Right renal cortex interstitium (tissue), 3 donors: ENCODE data around the gene C5orf24. TPM values are rescaled to one million over a fixed set of nuclear protein-coding genes. Genes with fewer than 3 reads are reported as not detected.
"Not testable (repeated sequence)": the region's sequence is repeated elsewhere in the genome, so short reads cannot be mapped to it uniquely, and the experiment has no call there.

Experiments used
- DNase-seq, 3 donors: peaks; one replicate each; pipeline ENCODE4 v3.0.0-alpha.2; 2013; ENCODE audit warnings: low read depth in 3 of 3, low spot score in 2 of 3
- polyA plus RNA-seq, 3 donors: library from polyadenylated mRNA; unstranded; fragments of 120-200 nt; gene quantifications; one replicate each; pipeline ENCODE4 v1.2.1, GENCODE V29; 2013; ENCODE audit not compliant: insufficient read length in 3 of 3

C5orf24 gene
- 100 to 1,000 TPM; 103 to 107 (median 107) TPM for polyA plus RNA-seq

DNA sequence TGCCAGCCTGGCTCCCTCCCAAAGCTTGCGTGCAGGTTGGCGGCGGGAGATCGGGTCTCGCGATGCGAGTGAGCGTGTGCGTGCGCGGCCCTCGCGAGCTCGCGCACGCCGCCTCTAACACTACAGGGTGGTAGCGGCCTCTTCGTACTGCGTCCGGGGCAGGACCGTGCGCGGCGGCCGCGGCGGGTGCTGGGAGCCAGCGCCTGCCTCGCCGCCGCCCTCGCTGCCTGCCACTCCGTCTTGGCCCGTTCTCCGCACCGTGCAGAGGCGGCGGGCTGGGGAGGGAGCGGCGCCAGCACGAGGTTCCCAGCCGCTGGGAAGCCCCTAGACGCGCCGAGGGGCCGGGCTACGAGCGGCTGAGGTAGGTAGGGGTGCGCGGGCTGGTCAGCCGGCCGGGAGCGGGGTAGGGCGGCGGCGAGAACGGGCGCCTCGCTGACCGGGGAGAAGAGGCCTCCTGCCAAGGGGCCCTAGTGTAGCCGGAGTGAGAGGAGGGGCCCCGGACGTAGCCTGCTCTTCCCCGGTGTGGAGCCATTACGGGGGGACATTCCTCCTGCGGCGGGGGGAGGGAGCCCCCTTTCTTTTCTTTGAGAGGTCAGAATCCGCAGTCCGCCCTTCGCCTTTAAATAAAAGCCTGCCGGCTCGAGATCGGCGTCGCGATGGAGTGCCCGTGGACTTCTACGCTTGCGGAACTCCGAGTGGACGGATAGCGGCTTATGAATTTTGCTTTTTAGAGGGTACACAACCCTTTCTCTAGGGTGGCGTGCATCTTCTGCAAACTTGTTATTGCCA lies at the start of gene C5orf24:
TSS of gene C5orf24 (plus strand) at position 117 of the 789 bp plus-strand sequence. CDS start 8,933 bp downstream, outside the sequence.
- peak; percentile 85 to 92 (median 87) for DNase-seq

DNA sequence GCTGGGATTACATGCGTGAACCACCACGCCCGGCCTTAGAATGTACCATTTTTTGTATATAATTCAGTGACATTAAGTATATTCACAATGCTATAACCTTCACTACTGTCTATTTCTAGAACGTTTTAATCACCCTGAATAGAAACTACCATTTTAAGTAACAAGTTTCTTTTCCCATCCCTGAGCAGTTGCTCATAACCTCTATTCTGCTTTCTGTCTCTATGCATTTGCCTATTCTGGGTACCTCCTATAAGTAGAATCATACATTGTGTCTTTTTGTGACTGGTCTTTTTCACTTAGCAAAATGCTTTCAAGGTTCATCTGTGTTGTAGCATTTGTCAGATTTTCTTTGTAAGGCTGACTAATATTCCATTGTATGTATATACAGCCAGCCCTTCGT lies 47.3 kb upstream of the C5orf24 start:
- no peak for DNase-seq

DNA sequence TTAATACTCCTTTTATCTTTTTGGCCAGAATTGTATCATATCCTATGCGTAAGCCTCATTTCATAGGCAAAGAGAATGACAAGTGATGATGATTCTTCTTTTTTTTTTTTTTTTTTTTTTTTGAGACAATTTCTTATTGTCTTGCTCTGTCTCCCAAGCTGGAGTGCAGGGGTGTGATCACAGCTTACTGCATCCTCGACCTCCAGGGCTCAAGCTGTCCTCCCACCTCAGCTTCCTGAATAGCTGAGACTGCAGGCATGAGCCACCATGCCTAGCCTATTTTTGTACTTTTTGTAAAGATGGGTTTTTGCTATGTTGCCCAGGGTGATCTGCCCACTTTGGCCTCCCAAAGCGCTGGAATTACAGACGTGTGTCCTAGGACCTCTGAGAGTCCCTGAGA lies 41.9 kb upstream of the C5orf24 start:
- no peak for DNase-seq

DNA sequence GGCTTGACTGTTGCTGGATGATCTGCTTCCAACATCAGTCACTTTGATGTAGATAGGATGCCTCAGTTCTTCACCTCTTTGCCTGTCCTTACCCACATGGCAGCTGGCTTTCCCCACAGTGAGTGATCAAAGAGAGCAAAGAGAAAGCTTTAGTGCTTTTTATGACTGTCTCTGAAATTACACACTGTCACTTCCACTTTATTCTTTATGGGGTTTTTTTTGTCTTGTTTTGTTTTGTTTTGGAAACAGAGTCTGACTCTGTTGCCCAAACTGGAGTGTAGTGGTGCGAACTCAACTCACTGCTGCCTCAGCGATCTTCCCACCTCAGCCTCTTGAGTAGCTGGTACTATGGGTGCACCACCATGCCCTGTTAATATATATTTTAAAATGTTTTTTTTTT lies 32.4 kb upstream of the C5orf24 start:
- no peak for DNase-seq

DNA sequence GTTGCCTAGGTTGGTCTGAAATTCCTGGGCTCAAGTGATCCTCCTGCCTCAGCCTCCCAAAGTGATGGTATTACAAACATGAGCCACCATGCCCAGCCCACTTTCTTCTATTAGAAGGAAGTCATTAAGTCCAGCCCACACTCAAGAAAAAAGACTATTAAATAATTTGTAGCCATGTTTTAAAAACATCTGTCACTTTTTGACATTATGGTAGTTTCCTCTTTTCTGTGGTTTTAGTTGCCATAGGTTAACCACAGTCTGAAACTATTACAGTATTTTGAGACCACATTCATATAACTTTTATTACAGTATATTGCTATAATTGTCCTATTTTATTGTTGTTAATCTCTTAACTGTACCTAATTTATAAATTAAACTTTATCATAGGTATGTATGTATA lies 31.9 kb upstream of the C5orf24 start:
- DNase-seq: no peak

DNA sequence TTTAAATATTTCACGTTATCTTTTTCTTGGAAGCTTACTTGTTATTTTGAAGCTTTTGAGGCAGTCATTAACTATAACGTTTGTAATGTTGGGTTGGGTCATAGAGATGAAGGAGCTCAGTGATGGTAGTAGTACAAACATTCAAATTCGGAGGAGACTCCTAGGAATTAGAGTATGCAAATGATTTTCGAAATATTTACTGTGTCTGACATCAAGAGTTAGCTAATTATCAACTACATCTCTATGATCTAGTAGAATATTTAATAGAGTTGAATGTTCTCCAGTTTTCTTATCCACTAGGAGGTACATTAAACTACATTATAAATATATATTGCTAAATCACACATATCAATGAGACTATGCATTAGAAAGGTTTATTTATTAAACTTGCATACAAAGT lies 28.8 kb upstream of the C5orf24 start:
- no peak for DNase-seq

DNA sequence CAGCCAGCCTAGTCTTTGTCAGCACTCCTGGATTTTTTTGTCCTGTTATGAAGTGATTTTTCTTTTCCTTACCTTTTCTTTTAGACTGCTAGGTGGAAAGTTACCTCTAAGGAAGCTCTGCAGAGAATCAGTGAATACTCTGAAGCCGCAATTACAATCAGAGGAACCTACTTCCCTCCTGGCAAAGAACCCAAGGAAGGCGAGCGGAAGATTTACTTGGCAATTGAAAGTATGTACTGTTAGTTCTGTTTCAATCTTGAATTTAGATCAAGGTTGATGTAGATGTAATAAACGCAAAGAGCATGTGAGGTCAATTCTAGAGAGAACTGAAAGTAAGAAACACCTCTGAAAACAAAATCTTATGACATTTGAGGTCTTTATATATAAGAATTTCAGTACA lies 27.0 kb upstream of the C5orf24 start:
- DNase-seq: no peak

DNA sequence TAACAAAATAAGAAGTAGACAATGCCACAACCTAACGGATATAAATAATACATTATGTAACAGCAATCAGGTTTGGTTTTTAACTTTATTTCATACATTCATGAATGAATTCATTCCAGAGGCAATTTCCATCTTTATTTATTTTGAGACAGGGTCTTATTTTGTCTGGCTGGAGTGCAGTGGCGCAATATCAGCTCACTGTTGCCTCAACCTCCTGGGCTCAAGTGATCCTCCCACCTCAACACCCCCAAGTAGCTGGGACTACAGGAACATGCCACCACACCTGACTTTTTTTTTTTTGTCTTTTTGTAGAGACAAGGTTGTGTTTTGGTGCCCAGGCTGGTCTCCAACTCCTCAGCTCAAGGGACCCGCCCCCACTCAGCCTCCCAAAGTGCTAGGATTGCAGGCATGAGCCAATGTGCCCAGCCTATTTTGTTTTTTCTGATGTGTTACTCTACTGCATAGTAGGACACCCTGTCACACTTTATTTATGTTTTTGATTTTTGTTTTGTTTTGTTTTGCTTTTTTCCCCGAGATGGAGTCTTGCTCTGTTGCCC lies 26.3 kb upstream of the C5orf24 start:
- no peak for DNase-seq

DNA sequence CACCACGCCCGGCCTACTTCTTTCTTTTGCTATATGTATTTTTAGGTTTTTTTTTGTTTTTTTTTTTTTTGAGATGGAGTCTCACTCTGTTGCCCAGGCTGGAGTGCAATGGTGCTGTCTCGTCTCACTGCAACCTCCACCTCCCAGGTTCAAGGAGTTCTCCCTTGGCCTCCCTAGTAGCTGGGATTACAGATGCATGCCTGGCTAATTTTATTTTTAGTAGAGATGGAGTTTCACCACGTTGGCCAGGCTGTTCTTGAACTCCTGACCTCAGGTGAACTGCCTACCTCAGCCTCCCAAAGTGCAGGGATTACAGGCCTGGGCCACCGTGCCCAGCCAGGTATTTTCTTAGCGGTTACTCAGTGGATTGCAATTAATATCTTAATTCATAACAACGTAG lies 23.9 kb upstream of the C5orf24 start:
- no peak for DNase-seq

DNA sequence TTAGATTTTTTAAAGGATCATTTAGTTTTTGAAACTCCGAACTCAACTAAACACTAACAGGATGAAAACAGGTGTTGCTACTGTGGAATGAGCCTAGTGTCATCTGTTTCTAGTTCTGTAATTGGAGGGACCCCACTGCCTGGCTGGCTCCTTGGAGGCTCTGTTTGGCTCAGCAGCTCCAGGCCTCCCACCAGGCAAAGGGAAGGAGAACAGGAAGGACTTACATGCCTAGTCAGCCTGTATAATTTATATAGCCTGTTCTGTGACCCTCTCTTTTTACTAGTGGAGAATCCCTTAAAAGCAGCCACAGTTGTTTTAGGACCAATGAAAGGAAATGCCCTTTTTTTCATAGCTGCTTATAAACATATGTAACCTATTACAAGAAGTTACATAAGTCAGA lies 21.1 kb upstream of the C5orf24 start:
- no peak for DNase-seq

DNA sequence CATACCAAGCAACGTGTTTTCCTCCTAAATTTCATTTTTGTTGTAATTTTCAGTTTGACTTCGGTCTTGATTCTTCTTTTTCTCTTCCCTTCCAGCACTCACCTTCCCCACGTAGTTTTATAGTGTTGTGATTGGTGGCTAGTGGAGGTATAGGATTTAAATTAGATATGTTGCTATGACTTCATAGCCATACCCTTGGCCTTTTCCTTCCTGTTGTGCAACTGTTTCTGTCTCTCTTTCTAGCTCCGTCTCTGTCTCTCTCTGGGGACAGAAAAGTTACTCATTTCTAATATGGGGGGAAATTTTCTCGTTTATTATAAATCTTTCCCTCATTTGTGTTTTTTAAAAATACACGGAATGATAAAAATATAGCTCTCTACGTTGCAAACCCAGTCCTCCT lies 20.6 kb upstream of the C5orf24 start:
- no peak for DNase-seq

DNA sequence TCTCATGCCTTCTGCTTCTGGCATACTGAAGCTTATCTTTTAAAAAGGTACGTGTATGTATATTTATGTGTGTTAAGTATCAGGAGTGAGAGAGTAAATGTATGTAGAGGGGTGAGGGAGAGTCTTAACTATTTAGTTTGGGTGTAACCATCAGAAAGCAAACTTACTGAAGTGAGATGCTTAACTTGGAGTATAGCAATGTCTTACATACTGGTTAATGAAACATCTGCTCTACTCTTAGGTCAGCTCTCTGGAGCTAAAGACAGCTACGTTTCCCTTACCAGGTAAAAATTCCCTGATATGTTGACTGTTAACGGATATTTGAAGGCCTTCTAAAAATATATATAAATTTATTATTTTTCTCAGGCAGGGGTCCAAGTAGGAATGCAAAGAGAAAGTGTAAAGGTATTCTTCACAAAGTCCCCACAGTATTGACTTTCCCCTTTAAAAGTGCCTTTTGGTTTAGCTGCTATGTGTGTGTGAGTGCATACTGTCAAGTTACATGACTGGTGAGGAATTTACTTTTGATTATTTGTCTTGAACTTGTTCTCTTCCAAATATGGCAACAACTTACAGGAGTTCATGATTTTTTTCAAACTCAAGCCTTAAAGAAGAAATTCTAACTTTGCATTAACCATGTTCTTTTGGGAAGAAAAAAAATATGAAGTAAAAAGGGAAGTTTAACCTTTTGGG lies 12.3 kb upstream of the C5orf24 start:
- DNase-seq: no peak

DNA sequence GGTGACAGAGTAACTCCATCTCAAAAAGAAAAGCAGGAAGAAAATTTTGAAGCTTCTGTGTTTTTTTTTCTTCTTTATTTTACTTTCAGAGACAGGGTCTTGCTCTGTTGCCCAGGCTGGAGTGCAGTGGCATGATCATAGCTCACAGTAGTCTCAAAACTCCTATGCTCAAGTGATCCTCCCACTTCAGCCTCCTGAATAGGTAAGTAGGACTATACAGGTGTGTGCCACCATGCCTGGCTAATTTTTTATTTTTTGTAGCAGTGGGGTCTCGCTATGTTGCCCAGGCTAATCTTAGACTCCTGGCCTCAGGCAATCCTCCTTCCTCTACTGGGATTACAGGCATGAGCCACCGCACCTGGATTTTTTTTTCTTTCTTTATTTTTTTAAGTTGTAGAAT lies 10.1 kb upstream of the C5orf24 start:
- DNase-seq: no peak

DNA sequence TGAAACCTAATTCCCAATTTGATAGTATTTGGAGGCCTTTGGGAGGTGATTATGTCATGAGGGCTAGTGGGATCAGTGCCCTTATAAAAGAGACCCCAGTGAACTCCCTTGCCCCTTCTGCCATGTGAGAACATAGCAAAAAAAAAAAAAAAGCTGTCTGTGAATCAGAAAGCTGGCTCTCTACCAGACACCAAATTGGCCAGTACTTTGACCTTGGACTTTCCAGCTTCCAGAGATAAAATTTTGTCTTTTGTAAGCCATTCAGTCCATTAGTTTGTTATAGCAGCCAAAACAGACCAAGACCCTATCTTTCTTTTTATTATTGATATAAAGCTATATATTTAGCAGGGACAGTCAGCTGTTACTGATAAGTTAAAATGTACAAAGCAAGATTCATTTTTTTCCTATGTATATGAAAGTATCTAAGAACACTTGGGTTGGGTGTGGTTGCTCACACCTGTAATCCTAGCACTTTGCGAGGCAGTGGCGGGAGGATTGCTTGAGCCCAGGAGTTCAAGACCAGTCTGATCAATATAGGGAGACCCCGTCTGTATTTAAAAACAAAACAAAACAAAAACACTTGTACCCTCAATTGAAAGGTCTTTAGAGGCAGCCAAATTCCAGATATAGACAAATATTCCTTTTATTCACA lies 8.1 kb upstream of the C5orf24 start:
- DNase-seq: no peak

DNA sequence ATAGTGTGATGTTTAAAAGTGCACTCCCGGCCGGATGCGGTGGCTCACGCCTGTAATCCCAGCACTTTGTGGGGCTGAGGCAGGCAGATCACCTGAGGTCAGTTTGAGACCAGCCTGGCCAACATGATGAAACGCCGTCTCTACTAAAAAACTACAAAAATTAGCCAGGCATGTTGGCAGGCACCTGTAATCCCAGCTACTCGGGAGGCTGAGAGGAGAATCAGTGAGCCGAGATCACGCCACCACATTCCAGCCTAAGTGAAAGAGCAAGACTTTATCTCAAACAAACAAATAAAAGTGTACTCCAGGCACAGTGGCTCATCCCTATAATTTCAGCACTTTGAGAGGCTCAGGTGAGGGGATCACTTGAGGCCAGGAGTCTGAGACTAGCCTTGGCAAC lies 7.4 kb upstream of the C5orf24 start:
- DNase-seq: not testable (repeated sequence)

DNA sequence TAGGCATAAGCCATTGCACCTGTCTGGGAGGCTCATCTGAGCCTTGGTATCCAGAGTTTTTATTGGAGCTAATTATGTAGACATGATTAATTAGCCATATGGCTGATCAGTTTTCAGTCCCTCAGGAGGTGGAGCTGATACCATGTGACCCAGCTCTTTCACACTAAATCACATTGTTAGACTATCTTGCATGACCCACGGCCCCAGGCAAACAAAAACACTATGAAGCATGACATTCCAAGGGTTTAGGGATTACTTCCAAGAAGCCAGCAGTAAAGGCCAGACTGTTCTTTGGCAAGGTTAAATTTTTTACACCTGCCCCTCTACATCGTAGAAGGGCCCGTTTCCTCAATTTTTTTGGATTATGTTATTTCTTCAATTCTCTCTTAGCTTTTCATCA lies 5.0 kb upstream of the C5orf24 start:
- DNase-seq: no peak

DNA sequence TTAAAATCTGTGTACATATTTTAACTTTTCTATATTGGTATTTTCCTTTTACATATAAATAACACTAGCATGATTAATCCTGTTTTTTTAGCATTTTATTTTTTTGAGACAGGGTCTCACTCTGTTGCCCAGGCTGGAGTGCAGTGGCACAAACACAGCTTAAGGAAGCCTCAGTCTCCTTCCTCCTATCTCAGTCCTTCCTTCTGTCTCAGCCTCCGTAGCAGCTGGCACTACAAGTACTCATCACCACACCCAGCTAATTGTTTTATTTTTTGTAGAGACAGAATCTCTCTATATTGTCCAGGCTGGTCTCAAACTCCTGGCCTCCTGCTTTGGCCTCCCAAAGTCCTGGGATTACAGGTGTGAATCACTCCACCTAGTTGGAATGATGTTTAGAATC lies 1.5 kb upstream of the C5orf24 start:
- no peak for DNase-seq

DNA sequence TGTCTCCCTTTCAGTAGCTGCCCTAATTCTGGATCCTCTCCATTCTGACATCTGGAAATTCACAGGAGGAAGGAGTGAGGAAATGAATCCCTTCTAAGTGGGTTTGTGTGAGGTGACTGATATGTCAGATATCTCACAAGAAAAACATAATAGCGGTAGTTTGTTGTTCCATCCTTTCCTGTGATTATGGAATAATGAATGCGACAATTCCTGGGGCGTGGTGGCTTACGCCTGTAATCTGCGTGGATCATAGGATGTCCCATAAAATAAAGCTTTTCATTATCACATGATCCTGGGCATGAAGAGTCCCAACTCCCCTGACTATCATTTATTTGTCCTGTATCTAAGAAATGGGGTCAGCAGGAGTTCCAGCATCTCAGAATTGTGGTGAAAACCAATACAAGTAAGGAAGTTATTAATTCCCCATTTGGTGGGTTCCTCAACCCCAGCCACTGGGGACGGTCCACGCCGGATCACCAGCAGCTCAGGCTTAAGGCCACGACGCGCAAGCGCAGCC lies 375 bp upstream of the C5orf24 start:
- DNase-seq: no peak

DNA sequence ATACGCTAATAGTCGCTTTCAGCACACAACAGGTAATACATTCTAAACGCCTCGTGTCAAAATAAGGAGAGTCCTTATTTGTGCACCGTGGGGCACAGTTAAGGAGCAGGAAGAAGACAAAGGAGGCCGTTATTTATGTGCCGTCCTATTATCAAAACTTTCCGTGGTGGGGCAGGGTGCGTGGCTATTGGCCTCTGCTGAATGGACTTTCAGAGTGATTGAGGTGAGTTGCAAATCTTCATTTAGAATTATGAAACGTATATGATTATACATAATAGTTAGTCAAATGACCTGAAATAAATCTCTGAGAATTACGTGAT lies 833 bp downstream of the C5orf24 start:
- no peak for DNase-seq

DNA sequence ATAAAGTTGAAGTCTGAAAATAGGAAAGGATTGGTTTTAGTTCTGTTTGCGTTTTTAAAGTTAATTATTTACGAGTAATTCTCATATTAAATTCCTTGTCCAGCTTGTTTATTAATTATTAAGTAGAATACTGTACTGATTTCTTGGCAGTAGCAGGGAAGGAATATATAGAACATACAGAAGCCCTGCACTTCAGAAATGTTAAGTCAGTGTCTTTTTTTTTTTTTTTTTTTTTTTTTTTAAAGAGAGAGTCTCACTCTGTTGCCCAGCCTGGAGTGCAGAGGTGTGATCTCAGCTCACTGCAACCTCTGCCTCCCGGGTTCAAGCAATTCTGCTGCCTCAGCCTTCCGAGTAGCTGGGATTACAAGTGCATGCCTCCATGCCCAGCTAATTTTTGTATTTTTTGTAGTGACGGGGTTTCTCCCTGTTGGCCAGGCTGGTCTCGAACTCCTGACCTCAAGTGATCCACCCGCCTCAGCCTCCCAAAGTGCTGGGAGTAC lies 3.7 kb downstream of the C5orf24 start:
- not testable (repeated sequence) for DNase-seq

DNA sequence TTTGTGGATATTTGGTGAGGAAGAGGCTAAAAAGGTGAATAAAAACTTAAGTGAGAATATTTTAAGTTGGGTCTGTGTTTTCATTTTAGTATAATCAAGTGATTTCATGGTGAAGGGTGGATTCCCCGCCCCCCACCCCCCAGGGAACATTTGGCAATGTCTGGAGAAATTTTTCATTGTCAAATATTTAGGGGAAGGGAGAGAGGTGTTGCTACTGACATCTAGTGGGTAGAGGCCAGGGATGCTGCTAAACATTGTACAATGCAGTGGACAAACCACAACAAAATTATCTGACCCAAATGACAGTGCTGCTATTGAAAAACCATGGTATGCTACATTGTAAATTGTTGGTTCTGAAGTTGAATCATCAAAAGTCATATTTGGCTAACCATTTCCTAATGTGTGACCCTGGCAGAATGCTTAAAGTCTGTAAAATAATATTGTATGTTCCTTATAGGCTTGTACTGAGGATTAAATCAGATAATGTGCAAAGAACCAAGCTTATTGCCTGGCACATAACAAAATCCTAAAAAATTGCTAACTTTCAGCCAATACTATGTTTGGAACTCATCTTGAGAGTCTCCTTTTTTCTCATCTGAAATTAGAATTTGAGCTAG lies 5.6 kb downstream of the C5orf24 start:
- DNase-seq: no peak
